HG03565 (cell line): ENCODE results near the gene CNBP.
"Not testable (repeated sequence)": the region's sequence is repeated elsewhere in the genome, so short reads cannot be mapped to it uniquely, and the experiment has no call there.

Experiments used
- ATAC-seq: cut with Tn5 transposase; IDR thresholded peaks from one replicate; pipeline ENCODE4 v1.9.1; 2021; ENCODE audit warnings: mild to moderate bottlenecking, moderate library complexity; ENCODE audit not compliant: unreplicated experiment

The CNBP gene

GRCh38 chr3:129185783-129186182, 2.1 kb upstream of the CNBP start:
- ATAC-seq: no peak

- not testable (repeated sequence) for ATAC-seq
Measured at GRCh38 chr3:129184784-129185542, 1.3 kb upstream of the CNBP start.

- ATAC-seq: no peak
Measured at GRCh38 chr3:129184396-129184657, 631 bp upstream of the CNBP start.

GRCh38 chr3:129182390-129183185, 1.1 kb downstream of the CNBP start:
- no peak for ATAC-seq

GRCh38 chr3:129181819-129182218, 1.9 kb downstream of the CNBP start:
- no peak for ATAC-seq

- ATAC-seq: no peak
Measured at GRCh38 chr3:129180461-129180860, 3.2 kb downstream of the CNBP start.

- no peak for ATAC-seq
Measured at GRCh38 chr3:129176051-129176450, 7.6 kb downstream of the CNBP start.

GRCh38 chr3:129173725-129174124, 10.0 kb downstream of the CNBP start:
- no peak for ATAC-seq

GRCh38 chr3:129173206-129173605, 10.5 kb downstream of the CNBP start:
- ATAC-seq: no peak

- ATAC-seq: no peak
Measured at GRCh38 chr3:129166579-129167332, 16.9 kb downstream of the CNBP start.

GRCh38 chr3:129165594-129165993, 18.1 kb downstream of the CNBP start:
- not testable (repeated sequence) for ATAC-seq

- no peak for ATAC-seq
Measured at GRCh38 chr3:129164500-129164899, 19.2 kb downstream of the CNBP start.

GRCh38 chr3:129162729-129163579, 20.7 kb downstream of the CNBP start:
- no peak for ATAC-seq

- ATAC-seq: no peak
Measured at GRCh38 chr3:129161860-129162271, 21.8 kb downstream of the CNBP start.

- ATAC-seq: peak; percentile 63
Measured at GRCh38 chr3:129160891-129161859, 22.5 kb downstream of the CNBP start, which contains the start of gene ISY1. ISY1 (minus strand) TSS chr3:129161063; CDS start chr3:129160975, 88 bp downstream.

GRCh38 chr3:129144786-129145185, 38.9 kb downstream of the CNBP start:
- no peak for ATAC-seq

GRCh38 chr3:129141011-129141410, 42.7 kb downstream of the CNBP start:
- ATAC-seq: not testable (repeated sequence)

GRCh38 chr3:129139911-129140310, 43.8 kb downstream of the CNBP start:
- no peak for ATAC-seq

GRCh38 chr3:129136275-129136674, 47.4 kb downstream of the CNBP start:
- not testable (repeated sequence) for ATAC-seq
